ENCODE measurements around the gene TNFRSF17.
"Not testable (repeated sequence)": the region's sequence is repeated elsewhere in the genome, so short reads cannot be mapped to it uniquely, and the experiment has no call there.

TNFRSF17 gene

GRCh38 chr16:11970292-11970691 is 5.3 kb downstream of the TNFRSF17 start:
- not testable (repeated sequence) for DNase-seq (ENCODE audit: low read depth in 2 of 2)

- no peak for DNase-seq (ENCODE audit: low read depth in 2 of 2)
These were observed 7.1 kb downstream of the TNFRSF17 start for GRCh38 chr16:11972128-11972527.

- no peak for DNase-seq (ENCODE audit: low read depth in 2 of 2)
These were observed 8.1 kb downstream of the TNFRSF17 start for GRCh38 chr16:11973070-11973469.

GRCh38 chr16:11976850-11977375 is 11.9 kb downstream of the TNFRSF17 start:
- DNase-seq (ENCODE audit: low read depth in 2 of 2), result no peak

- DNase-seq (ENCODE audit: low read depth in 2 of 2), result no peak
These were observed 12.5 kb downstream of the TNFRSF17 start for GRCh38 chr16:11977376-11978041.

GRCh38 chr16:11978080-11978479 is 13.1 kb downstream of the TNFRSF17 start:
- no peak for DNase-seq (ENCODE audit: low read depth in 2 of 2)

GRCh38 chr16:11979013-11979672 is 14.1 kb downstream of the TNFRSF17 start:
- no peak for DNase-seq (ENCODE audit: low read depth in 2 of 2)

GRCh38 chr16:11980136-11980844 is 15.3 kb downstream of the TNFRSF17 start:
- no peak for DNase-seq (ENCODE audit: low read depth in 2 of 2)

- no peak for DNase-seq (ENCODE audit: low read depth in 2 of 2)
These were observed 20.2 kb downstream of the TNFRSF17 start for GRCh38 chr16:11985250-11985649.

- DNase-seq (ENCODE audit: low read depth in 2 of 2), result no peak
These were observed 21.6 kb downstream of the TNFRSF17 start for GRCh38 chr16:11986521-11987057.

GRCh38 chr16:11988258-11988978 is 23.4 kb downstream of the TNFRSF17 start:
- DNase-seq (ENCODE audit: low read depth in 2 of 2), result no peak

GRCh38 chr16:11990702-11991390 is 25.8 kb downstream of the TNFRSF17 start:
- DNase-seq (ENCODE audit: low read depth in 2 of 2), result no peak

GRCh38 chr16:11992008-11992584 is 27.1 kb downstream of the TNFRSF17 start:
- DNase-seq (ENCODE audit: low read depth in 2 of 2), result no peak

- DNase-seq (ENCODE audit: low read depth in 2 of 2), result no peak
These were observed 27.8 kb downstream of the TNFRSF17 start for GRCh38 chr16:11992586-11993524.

GRCh38 chr16:11994143-11995119 is 29.4 kb downstream of the TNFRSF17 start:
- no peak for DNase-seq (ENCODE audit: low read depth in 2 of 2)

- no peak for DNase-seq (ENCODE audit: low read depth in 2 of 2)
These were observed 31.7 kb downstream of the TNFRSF17 start for GRCh38 chr16:11996433-11997330.

- DNase-seq (ENCODE audit: low read depth in 2 of 2), result no peak
These were observed 35.0 kb downstream of the TNFRSF17 start for GRCh38 chr16:12000032-12000431.

Measured in stimulated activated CD8-positive, alpha-beta memory T cell treated with anti-CD3 and anti-CD28 coated beads, Interleukin-7, amount 100 ng/mL, for 1 hour (primary cell).